Measurements from ENCODE around the gene NHLH2.

The NHLH2 gene

DNA sequence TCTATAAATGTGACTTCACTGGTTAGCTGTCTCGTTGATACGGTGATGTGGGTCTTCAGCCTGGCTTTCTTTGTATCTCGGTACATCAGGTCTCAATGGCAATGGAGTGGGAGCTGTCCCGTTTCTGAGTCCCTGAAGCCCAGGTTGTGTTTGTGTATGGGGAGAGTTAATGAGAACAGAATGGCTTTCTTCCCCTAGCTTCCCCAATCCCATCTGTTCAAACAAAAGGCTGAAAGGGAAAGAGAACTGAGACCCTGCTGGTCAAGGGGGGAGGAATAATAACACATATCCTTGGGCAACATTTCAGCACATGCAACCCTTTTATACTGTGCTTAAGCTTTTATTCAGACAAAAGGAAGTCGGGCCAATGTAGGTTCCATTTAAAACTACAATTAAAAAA, 44.0 kb downstream of the NHLH2 start:
- no peak for DNase-seq

DNA sequence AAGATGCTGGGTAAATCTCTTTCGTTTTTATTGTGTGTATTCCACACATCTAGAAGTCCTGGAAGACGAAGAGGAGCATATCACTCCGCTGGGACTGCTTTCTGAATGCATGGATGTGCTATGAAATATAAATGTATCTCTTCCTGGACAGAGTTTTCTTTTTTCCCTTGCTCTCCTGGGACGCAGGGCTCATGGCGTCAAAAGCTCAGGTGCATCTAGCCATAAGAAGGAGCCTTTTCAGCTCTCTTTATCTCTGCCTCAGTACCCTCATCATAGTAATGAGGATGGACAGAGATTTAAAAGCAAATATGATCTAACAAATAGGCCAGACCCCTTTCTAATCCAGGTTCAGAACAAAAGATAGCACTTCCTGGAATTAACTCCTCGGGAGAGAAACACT, 44.9 kb downstream of the NHLH2 start:
- DNase-seq: no peak

DNA sequence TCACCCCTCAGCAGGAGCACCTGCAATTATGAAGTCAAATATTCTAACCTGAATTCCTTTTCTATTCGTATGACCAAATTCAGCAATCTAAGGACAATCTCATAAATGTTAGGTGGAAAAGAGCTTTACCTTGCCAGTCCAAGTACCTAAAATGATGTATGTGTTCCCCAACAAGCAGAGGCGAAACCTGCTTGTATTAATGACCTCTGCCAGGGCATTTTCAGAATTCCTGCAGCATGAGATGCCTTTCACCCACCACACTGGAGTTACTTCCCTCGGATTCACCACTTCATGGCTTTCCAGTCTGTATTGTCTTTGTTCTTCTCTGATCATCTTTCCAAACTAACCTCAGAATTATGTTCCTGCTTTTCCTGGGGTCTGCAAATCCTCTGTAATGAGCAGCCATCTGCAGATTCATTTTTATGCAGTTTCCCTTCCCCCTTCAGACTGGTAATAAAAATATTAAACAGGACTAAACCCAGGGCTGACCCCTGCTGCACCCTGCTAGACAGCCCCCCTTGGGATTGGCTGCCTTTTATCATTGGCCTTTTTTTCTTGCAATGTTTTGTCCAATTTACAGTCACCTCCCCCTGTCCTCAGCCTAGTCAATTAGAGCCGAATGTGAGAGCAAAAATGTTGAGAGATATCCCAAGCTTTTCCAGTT, 45.8 kb downstream of the NHLH2 start:
- no peak for DNase-seq

DNA sequence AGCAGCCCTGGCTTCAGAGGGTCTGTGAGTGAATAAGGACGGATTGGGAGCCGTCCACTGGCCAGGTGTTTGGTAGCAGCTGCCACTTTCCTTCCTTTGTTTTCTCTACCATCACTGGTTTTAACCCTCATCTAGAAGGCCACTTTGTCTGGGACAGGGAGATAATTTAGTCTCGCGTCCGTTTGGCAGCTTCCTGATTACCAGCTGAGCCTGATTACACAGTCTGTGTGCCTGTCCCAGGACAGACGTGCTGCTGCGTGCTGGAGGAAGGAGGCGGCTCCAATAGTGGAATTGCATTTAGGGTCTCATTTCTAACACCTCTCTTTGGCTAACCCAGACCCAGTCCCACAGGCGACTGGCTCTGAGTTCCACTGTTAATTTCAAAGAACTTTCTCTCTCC, 47.8 kb downstream of the NHLH2 start:
- DNase-seq: no peak

DNA sequence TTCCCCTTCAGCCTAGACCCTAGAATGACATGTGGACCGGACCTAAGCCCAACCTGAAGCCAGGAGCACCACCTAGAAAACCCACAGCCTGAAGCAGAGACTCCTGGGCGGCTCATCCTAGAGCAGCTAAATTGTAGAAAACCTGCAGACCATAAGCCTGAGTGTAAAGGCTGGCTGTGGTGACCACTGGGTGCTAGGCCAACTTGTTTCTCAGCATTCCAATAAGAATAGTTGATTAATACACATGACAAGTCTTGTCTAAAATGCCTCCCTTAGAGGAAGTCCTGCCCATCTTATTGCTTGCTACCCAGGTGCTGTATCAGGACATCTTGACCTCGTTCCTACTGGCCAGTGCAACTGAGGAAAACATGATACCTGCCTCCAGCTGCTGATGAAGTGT, 49.1 kb downstream of the NHLH2 start:
- no peak for DNase-seq

DNA sequence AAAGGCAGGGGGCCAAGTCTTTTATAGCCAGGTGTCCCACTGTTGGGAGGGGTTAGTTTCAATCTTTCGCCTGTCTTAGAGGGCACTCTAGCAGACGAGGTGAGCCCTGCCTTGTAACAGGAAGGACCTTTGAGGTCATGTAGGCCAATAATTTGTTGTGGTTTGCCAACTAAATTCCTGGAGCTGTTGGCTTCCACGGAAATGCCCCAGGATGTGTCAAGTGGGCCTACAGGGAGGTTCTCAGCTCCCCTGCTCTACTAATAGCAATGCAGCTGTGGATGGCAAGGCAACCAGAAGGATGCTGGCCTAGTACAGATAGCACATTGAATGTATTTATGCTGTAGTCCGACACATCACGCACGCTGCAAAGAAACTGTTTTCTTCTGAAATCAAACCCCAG, 50.1 kb downstream of the NHLH2 start:
- DNase-seq: no peak

DNA sequence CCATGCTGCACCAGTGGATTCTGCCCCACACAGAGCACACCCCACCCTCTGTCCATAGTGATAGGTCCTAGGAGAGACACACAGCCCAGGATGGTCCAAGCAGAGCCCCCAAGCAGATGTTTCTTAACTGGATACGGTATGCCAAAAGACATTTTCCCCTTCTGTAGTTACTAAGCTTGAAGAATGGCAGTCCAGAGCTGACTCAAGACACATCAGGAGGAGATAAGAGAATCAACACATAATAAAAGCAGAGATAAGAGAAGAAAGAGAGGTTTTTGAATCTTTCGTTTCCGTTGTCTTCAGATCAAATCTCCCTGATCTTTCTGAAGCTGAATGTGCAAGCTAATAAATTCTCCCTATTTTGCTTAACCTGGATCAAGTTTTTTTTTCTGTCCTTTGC, 50.6 kb downstream of the NHLH2 start:
- DNase-seq: no peak

Measured in 8988T (cell line).